Mucosa of rectum (tissue), 2 donors: ENCODE results near the gene PSORS1C2.
"Not testable (repeated sequence)": the region's sequence is repeated elsewhere in the genome, so short reads cannot be mapped to it uniquely, and the experiment has no call there.

Experiments used
- H3K27ac ChIP-seq, 2 donors: one replicate each; pipeline ENCODE4 v1.7.0; 2013; ENCODE audit warnings: inconsistent platforms in 2 of 2, low read depth in 2 of 2, low read length in 2 of 2
- H3K27me3 ChIP-seq, 2 donors: one replicate each; pipeline ENCODE4 v1.7.0; 2013; ENCODE audit warnings: low read length in 2 of 2; ENCODE audit not compliant: control insufficient read depth in 2 of 2, insufficient read depth in 2 of 2
- H3K36me3 ChIP-seq, 2 donors: one replicate each; pipeline ENCODE4 v1.7.0; 2013; ENCODE audit warnings: low read length in 2 of 2; ENCODE audit not compliant: control insufficient read depth in 2 of 2, insufficient read depth in 2 of 2
- H3K4me1 ChIP-seq, 2 donors: one replicate each; pipeline ENCODE4 v1.7.0; 2013; ENCODE audit warnings: low read length in 2 of 2, mild to moderate bottlenecking in 1 of 2; ENCODE audit not compliant: control insufficient read depth in 2 of 2, insufficient read depth in 2 of 2
- H3K4me3 ChIP-seq, 2 donors: one replicate each; pipeline ENCODE4 v1.7.0; 2013; ENCODE audit warnings: low read length in 2 of 2
- H3K9ac ChIP-seq, 2 donors: one replicate each; pipeline ENCODE4 v1.7.0; 2013; ENCODE audit warnings: low read length in 2 of 2, low read depth in 1 of 2, mild to moderate bottlenecking in 1 of 2
- H3K9me3 ChIP-seq, 2 donors: one replicate each; pipeline ENCODE4 v1.7.0; 2013; ENCODE audit warnings: low read length in 2 of 2; ENCODE audit not compliant: control insufficient read depth in 2 of 2
- donor health status: healthy.
- donor health status: Normal muscosa, but diverticular disease.

The PSORS1C2 gene

DNA sequence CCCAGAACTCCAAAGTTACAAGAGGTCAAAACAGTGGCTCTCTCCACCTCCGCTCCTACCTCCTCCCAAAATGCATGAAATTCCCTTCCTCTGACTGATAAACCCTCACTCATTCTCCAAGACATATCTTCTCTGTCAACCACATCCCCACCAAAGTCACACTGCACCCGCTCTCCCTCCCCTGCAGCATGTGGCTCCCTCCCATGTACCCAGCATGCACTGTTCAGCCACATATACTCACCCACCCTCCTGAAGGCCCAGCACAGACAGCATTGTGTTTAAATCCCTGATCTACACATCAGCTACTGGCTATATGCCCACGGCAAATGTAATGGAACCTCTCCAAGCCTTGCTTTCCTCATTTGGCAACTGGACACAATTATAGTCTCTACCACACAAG lies 37.1 kb upstream of the PSORS1C2 start:
- Histone ChIP-seq H3K27me3 (no peaks in the 10 kb centered on the region), H3K27ac (no peak overlapping the region)

DNA sequence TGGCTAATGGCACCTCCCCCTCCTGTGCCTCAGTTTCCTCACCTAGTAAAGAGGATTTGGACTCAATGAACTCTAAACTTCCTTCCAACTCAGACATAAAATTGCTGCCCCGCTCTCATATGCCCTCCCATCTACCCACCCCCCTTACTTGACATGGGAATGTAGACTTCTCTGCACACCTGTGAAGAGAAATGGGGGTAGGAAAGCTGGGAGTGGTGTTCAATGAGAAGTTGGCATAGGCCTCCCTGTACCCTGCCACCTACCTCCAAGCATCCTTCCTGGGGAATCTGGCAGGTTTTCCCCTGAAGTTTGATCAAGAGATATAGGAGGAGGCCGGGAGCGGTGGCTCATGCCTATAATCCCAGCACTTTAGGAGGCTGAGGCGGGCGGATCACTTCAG lies 35.5 kb upstream of the PSORS1C2 start:
- Histone ChIP-seq H3K9ac (no peak overlapping the region), H3K9me3 (no peaks in the 10 kb centered on the region), H3K27me3 (no peaks in the 10 kb centered on the region), H3K27ac (no peak overlapping the region), H3K4me3 (no peak overlapping the region), H3K4me1 (peaks cover 7 to 11% of the 10 kb centered on the region in 2 donors), H3K36me3 (peaks cover 2 to 18% of the 10 kb centered on the region in 2 donors)

More for the DNA sequence above, 37.1 kb upstream of the PSORS1C2 start:
- Histone ChIP-seq H3K36me3 (peaks cover 2 to 18% of the 10 kb centered on the region in 2 donors), H3K9ac (no peak overlapping the region), H3K4me1 (peaks cover 7 to 11% of the 10 kb centered on the region in 2 donors), H3K9me3 (no peaks in the 10 kb centered on the region), H3K4me3 (no peak overlapping the region)

DNA sequence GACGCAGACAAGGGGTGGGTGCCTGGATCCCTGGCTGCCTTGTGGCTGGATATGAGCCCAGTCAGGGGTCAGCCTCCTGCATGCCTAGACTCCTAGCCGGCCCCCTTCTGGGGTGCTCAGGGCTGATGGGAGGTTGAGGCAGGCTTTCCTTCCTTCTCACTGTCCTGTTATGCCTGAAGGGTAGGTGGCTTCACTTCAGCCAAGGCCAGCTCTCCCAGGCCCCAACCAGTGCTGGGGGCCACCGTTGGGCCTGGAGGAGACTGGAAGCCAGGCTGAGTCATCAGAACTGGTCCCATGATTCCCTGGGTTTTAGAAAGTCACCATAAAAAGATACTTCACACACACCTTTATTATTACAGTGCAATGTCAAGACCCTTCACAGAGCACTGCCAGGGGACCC lies 34.5 kb upstream of the PSORS1C2 start:
- Histone ChIP-seq H3K27ac (no peak overlapping the region), H3K4me1 (peaks cover 0 to 3% of the 10 kb centered on the region in 2 donors), H3K9ac (no peak overlapping the region), H3K9me3 (no peaks in the 10 kb centered on the region), H3K27me3 (no peaks in the 10 kb centered on the region), H3K36me3 (peaks cover 2 to 18% of the 10 kb centered on the region in 2 donors), H3K4me3 (no peak overlapping the region)

DNA sequence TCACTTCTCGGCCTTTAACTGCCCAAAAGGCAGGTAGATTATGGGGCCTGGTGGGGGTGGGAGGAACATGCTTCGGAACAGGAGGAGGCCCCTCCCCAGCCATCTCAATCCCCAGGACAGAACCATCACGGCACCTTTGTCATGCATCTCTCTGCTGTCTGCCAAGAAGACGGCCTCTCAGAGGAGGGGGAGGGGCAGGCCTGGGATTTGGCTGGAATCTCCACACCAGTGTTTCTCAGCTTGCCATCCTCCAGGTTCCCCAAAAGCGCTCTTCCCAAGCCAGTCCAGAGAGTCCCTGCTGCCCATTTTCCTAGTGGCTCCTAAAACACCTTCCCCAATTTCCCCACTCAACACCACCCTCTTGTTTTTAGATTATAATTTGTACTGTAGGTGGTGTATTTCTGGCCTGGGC lies 34.1 kb upstream of the PSORS1C2 start:
- H3K9me3 ChIP-seq, result no peaks in the 10 kb centered on the region
- H3K27me3 ChIP-seq, result no peaks in the 10 kb centered on the region
- no peak overlapping the region for H3K27ac ChIP-seq
- H3K36me3 ChIP-seq, result peaks cover 2 to 18% of the 10 kb centered on the region in 2 donors
- H3K4me1 ChIP-seq, result no peaks in the 10 kb centered on the region
- H3K9ac ChIP-seq, result no peak overlapping the region
- H3K4me3 ChIP-seq, result no peak overlapping the region

DNA sequence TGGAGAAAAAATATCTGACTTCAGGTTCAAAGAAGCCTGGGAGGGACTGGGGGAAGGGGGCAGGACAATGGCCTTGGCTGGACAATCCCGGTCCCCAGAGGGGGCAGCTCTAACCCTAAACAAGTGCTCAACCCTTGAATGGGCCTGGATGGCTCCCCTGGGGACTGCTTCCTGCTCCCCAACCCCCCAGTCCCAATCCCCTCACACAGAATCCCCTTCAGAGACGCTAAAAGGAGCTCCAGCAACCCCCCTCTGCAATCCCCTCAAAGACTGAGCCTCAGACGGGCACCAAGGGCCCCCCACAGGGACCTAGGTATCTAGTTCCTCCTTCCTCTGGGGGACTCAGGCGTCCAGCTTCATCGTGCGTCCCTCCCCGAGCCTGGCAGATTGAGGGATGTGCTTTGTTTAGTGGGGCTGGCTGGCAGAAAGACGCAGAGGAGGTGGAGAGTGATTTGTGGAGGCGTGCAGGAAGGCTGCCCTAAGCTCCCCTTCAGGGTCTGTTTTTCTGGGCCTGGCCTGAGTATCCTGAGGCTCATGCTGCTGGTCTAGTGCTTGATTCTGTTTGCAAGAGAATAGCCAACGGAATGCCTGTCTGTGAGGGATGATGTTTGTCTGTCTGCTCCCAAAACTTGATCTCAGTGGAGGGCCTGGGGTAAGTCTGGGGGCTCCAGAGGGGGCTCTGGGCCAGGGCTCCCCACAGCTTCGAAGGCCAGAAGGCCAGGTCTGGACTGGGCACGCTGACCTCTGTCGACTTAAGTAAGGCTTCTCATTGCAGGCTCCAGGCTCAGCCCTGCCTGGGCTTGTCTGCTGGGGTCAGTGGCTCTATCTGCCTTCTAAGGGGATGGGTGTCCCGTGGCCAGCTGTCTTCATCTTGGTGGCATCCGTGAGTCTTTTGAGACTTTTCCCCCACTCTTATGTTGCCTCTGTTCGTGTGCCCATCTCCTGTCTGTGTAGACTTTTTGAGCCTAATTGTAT lies 33.4 kb upstream of the PSORS1C2 start:
- Histone ChIP-seq H3K27me3 (no peaks in the 10 kb centered on the region), H3K9ac (no peak overlapping the region), H3K36me3 (peaks cover 2 to 16% of the 10 kb centered on the region in 2 donors), H3K4me1 (no peaks in the 10 kb centered on the region), H3K27ac (no peak overlapping the region), H3K9me3 (no peaks in the 10 kb centered on the region), H3K4me3 (no peak overlapping the region)

DNA sequence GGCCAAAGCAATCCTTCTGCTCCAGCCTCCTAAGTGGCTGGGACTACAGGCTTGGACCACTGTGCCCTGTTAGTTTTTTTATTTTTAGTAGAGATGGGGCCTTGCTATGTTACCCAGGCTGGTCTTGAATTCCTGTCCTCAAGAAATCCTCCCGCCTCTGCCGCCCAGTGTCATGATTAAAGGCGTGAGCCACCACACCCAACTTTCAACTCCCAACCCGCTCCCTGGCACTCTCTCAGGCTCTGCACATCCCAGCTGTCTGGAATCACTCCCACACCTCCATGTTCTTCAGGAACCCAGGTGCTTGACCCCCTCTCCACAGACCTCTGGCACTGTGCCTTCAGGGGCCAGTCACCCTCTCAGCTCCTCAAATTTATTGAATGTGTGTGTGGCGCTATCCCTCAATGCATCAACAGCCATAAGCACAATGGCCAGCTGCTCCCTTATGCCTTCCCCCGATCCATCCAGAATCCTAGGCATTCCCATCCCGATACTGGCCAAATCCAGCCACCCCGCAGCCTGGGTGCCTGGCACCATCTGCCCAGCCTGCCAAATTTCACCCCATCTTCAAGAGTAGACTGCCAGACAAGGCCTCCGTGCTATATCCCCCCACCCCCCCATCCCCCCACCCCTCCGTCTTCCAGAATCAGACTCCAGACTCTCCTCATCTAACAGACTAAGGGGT lies 32.3 kb upstream of the PSORS1C2 start:
- H3K27me3 ChIP-seq, result no peaks in the 10 kb centered on the region
- no peak overlapping the region for H3K27ac ChIP-seq
- peaks cover 2 to 14% of the 10 kb centered on the region in 2 donors for H3K36me3 ChIP-seq
- no peaks in the 10 kb centered on the region for H3K9me3 ChIP-seq
- no peak overlapping the region for H3K4me3 ChIP-seq
- no peak overlapping the region for H3K9ac ChIP-seq
- no peaks in the 10 kb centered on the region for H3K4me1 ChIP-seq

DNA sequence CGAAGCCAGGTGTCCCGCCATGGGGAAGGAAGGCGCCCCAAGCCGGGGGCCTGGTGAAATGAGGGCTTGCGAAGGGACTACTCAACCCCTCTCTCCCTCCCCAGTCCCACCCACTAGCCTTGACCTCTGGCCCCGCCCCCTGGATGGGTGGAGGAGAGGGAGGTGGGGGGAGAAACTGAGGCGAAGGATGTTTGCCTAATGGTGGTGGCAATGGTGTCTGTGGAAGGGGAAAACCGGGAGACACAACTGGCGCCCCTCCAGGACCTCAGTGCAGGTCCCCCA lies 31.7 kb upstream of the PSORS1C2 start, which contains the start of gene POU5F1:
Gene POU5F1 (minus strand): TSS at position 83 of the 282 bp plus-strand sequence. CDS start 62 bp downstream, at position 21.
- H3K27ac ChIP-seq, result no peak within 1 kb of the TSS
- H3K9me3 ChIP-seq, result no peaks in the 10 kb centered on the region
- H3K36me3 ChIP-seq, result peaks cover 2 to 10% of the 10 kb centered on the region in 2 donors
- H3K4me1 ChIP-seq, result no peaks in the 10 kb centered on the region
- no peak within 1 kb of the TSS for H3K4me3 ChIP-seq
- H3K27me3 ChIP-seq, result no peaks in the 10 kb centered on the region
- no peak within 1 kb of the TSS for H3K9ac ChIP-seq

DNA sequence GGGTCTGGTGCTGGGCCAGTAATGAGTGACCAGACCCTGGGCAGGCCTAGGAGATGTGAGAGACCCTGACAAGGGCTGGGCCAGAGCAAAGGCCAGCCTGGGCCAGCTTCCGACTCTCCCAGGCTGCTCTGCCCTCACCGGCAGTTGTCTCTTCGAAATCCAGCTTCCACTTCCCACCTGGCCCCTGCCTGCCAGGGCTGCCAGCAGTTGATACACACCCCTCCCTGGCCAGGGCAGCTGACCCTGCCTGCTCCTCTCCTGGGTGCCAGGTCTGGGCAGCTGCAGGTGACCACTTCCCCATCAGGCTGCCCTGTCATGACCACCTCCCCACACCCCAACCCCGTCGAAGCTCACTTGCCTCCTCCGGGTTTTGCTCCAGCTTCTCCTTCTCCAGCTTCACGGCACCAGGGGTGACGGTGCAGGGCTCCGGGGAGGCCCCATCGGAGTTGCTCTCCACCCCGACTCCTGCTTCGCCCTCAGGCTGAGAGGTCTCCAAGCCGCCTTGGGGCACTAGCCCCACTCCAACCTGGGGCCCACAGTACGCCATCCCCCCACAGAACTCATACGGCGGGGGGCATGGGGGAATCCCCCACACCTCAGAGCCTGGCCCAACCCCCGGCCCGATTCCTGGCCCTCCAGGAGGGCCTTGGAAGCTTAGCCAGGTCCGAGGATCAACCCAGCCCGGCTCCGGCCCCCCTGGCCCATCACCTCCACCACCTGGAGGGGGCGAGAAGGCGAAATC lies 31.2 kb upstream of the PSORS1C2 start:
- H3K4me1 ChIP-seq, H3K36me3 ChIP-seq, H3K9me3 ChIP-seq, H3K9ac ChIP-seq, H3K27me3 ChIP-seq, H3K27ac ChIP-seq, H3K4me3 ChIP-seq: not testable (repeated sequence)

DNA sequence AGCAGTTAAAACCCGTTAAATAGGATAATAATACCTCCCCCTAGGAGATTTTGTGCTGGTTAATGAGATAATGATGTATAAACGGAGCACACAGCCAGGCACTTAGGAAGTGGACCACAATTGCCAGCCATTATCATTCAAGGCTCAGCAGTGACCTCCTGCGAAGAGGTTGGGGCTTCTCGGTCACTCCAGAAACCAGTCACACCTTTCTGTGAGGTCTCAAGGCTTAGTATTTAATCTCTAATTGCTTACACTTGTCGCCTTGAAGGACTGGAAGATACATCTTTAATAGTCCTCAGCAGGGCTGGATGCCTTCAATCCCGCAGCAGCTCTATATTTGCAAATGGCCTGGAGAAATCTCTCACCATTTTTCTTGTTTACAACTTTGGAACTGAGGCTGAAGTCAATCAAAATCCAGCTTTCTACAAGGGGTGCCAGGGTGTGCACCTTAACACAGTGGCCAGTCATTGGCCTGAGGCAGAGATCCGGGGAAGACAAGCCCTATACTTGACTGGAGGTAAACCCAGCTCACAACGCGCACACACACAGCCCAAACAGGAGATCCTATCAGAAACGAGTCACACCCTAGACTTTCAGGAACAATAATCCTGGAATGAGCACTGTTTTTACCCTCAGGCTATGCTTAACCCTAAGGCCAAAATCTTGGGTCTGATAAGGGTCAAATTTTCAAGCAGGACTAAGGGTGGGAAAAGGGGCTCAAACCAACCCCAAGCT lies 30.4 kb upstream of the PSORS1C2 start:
- Histone ChIP-seq H3K4me3 (no peak overlapping the region), H3K27ac (no peak overlapping the region), H3K27me3 (no peaks in the 10 kb centered on the region), H3K4me1 (no peaks in the 10 kb centered on the region), H3K36me3 (peaks cover 2 to 3% of the 10 kb centered on the region in 2 donors), H3K9ac (no peak overlapping the region), H3K9me3 (no peaks in the 10 kb centered on the region)
